GM21786 (cell line): Measurements from ENCODE around the gene INHBB.
"Not testable (repeated sequence)": the region's sequence is repeated elsewhere in the genome, so short reads cannot be mapped to it uniquely, and the experiment has no call there.

Source experiments
- ATAC-seq: cut with Tn5 transposase; IDR thresholded peaks from one replicate; pipeline ENCODE4 v1.9.1; 2021; ENCODE audit not compliant: unreplicated experiment

INHBB gene

DNA sequence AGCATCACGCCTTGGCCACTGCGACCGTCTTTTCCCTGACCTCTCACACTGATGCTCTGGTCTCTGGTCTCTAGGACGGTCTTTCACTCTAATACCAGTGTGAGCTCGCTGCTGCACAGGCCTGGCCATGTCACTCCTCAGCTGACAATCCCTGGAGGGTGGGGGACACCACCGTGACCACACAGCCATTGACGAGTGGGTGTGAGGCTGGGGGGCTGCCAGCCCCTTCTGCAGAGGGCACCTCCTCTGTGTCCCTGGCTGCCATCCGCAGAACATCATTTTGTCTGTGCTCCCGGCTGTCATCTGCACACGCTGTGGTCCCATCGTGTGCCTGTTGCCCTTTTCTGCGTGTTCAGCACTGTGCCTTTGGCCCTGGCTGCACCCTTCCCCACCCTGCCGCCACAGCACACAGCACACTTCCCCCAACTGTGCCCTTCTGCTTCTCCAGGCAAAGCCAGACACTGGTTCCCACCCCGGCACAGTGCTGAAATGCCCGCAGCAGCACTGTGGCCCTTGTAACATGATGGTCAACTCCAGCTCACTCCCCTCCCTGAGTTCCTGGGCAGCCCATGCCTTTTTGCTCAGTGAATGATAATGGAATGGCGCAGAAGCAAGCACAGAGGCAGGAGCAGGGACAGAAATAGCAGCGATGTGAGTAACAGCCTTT is 30.4 kb upstream of the INHBB start:
- no peak for ATAC-seq

DNA sequence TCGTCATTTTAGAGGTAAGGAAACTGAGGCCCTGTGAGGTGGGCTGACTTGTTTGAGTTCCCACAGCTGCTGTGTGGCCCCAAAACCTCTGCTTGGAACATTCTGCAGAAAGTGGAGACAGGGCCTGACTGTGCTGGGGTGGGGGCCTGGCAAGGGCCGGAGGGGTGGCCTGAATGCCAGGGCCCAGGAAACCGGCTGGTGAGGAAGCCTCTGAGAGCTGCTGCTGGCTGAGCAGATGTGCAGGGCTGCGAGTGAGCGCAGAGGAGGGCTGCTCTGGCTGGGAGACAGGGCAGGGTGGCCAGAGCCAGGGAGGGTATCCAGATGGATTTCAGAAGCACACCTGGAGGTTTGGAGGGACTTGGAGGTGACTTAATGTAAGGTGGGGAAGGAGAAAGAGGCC is 29.9 kb upstream of the INHBB start:
- ATAC-seq: no peak

- ATAC-seq: no peak
These were observed 29.3 kb upstream of the INHBB start for GRCh38 chr2:120316528-120317179.

- ATAC-seq: no peak
These were observed 28.8 kb upstream of the INHBB start for GRCh38 chr2:120317180-120317533.

DNA sequence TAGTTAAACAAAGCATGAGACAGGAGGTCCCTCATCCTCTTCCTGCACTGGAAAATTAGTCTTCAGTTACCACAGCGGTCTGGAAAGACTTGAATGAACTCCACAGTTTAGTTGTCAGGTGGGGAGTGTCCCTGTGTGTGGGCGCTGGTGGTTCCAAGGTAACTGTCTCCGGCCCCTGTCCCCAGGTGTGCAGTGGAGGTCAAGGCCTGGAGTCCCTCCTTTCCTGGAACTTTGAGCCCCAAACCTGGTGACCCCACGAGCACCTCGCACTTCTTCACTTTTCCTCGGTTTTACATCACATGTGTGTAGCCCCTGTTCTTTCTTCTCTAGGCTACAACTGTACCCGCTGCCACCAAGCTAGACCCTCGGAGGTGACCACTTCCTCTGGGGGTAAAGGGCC is 28.0 kb upstream of the INHBB start:
- ATAC-seq: no peak

DNA sequence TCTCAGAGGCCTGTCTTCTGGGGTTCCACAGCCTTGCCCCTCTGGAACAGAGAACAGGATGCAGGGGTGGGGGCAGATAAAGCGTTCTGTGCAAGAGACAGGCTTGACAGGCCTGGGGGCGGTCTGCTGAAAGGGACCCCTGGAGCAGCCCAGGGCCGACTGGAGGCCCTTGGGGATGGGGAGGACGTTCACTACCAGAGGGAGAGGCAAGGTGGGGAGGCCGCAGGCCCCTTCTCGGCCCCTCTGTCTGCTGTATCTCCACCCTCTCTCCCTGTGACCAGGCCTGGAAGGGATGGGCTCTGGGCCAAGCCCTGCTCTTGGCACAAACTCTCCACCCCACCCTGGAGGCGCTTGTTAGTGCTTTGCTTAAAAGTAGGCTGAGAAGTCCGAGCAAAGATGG is 27.3 kb upstream of the INHBB start:
- no peak for ATAC-seq

GRCh38 chr2:120319123-120319522 is 26.8 kb upstream of the INHBB start:
- no peak for ATAC-seq

DNA sequence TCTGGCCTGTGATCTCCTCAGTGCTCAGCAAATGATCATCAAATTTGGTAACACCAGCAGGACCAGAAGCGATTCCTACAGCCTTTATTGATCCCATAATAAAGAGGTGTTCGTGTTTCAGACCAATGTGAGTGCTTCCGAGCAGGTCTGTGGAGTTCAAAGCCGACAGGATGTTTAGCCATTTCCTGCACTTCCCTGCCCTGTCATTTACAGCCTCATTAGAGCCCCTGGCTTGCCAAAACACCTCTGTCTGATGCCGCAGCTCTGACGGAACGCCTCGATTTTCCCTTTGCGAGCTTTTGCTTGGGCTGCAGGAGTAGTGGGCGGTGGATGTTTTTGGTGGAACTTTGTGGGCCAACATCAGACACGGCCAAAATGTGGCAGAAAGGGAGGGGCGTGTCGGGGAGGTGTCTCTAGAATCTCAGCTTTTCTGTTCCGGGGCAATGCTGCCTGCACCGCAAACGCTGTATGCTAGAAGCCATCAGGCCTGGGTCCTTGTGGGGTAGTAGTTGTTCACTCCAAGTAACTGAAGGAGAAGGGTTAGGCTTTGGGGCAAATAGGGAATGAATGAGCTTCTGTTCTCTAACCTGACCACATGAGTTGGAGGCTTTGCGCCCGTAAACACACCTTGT is 26.1 kb upstream of the INHBB start:
- ATAC-seq: no peak

DNA sequence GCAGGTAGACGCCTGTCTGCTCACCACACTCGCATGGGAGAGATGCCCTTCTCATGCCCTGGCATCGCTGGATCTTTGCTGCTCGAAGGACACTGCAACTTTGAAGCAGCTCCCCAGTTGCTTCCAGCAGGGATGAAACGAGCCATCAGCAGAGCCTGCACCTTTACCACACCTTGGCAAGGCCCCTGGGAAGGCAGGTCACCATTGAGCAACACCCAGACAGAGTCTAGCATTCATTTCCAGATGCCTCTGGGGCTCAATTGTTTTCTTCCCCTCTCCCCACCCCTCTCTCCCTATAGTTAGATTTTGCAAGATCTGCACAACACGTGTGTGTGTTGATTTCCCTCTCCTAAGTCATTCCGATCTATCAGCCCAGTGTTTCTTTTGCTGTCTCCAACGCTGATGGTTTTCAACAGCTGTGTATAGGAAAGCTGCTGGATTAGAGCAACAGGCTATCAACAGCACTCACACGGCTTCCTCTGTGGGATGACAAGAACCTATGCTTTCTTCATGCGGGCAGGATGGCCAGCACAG is 25.6 kb upstream of the INHBB start:
- no peak for ATAC-seq

GRCh38 chr2:120320887-120321556 is 24.9 kb upstream of the INHBB start:
- ATAC-seq: not testable (repeated sequence)

GRCh38 chr2:120321721-120322284 is 24.1 kb upstream of the INHBB start:
- no peak for ATAC-seq

- no peak for ATAC-seq
These were observed 23.6 kb upstream of the INHBB start for GRCh38 chr2:120322329-120322728.

DNA sequence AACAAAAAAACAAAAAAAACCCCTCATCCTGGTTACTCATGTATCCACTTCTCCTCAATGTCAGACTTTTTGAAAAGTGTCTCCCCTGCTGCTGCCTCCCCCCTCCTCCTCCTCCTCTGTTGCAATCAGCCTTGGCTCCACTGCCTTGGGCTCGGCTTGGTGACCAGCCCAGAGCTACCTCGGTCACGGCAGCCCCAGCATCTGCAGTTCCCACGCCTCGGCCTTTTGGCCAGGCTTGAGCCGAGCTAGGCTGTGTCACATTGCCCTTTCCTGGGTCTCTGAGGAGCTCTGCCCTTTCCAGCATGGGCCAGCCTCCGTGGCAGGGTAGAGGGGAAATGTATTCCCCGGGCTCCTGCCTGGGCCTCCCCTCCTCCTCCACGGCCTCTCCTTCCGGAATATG is 22.7 kb upstream of the INHBB start:
- no peak for ATAC-seq

GRCh38 chr2:120323807-120324399 is 22.0 kb upstream of the INHBB start:
- ATAC-seq: no peak

DNA sequence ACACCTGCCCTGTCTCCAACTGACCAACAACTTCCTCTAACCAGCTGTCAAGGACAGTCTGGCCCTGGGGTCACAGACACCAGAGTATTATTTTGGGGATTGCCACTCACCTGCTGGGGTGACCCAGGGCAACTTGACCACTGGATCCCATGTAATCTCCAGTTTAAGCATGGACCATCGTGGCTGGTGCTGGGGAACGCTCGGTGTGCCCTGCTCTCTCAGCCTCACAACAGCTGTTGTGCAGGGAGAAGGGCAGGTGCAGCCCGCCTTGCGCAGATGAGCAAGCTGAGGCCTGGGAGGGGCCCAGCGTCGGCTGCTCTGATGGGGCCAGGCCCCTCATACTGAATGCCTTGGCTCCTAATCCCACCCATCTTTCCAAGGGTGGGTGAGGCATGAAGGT is 21.0 kb upstream of the INHBB start:
- ATAC-seq: no peak

GRCh38 chr2:120326066-120326465 is 19.9 kb upstream of the INHBB start:
- no peak for ATAC-seq

GRCh38 chr2:120330946-120331822 is 14.8 kb upstream of the INHBB start:
- no peak for ATAC-seq

DNA sequence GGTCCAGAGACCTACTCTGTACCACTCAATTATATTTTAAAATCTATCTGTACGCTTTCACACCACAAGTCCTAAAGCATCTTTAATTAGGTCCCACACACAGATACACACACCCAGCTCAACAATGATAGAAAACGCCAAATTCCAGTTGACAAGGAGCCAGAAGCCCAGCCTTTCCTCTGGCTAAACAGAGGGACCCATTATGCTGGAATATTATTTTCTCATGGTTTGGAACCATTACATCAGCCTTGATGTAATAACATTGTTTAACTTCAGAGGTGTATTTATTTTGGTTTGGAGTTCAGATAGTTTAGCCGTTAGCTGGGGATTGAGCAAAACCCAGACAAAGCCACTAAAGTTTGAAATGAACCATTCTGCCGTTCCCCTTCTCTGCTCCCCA is 14.0 kb upstream of the INHBB start:
- ATAC-seq: no peak

- ATAC-seq: no peak
These were observed 13.6 kb upstream of the INHBB start for GRCh38 chr2:120332384-120332783.

- ATAC-seq: no peak
These were observed 11.9 kb upstream of the INHBB start for GRCh38 chr2:120334068-120334467.
